Measurements from ENCODE around the gene MRPS35. TPM values are rescaled to one million over a fixed set of nuclear protein-coding genes. Genes with fewer than 3 reads are reported as not detected.

Gene MRPS35
- total RNA-seq, result 40.7 and 43.5 TPM in 2 replicates

GRCh38 chr12:27710592-27711316, at the start of gene MRPS35:
Gene MRPS35, plus strand, starts transcription at chr12:27710832. Its CDS starts 12 bp downstream, at chr12:27710844.

GRCh38 chr12:27696293-27696652, 14.4 kb upstream of the MRPS35 start, which contains the start of gene REP15:
Gene REP15, plus strand, starts transcription at chr12:27696447. Its CDS starts 116 bp downstream, at chr12:27696563.

GRCh38 chr12:27779920-27780611, 69.4 kb downstream of the MRPS35 start, which contains the start of the genes KLHL42 and MANSC4:
Gene KLHL42, plus strand, starts transcription at chr12:27780233. Its CDS starts 98 bp downstream, at chr12:27780331.
Gene MANSC4, minus strand, starts transcription at chr12:27780236. Its CDS starts 8,960 bp downstream, at chr12:27771276.

Other genes with a start within 250 kb of the MRPS35 start
- 55.5 and 92.5 TPM in 2 replicates for gene PPFIBP1, start 186.6 kb upstream of the MRPS35 start, total RNA-seq
- 0.43 and 1.2 TPM in 2 replicates for gene REP15, start 14.4 kb upstream of the MRPS35 start, total RNA-seq
- 25.2 and 29.1 TPM in 2 replicates for gene KLHL42, start 69.4 kb downstream of the MRPS35 start, total RNA-seq
- not detected in 2 replicates for gene MANSC4, start 69.4 kb downstream of the MRPS35 start, total RNA-seq

Data from smooth muscle cell of bladder (primary cell).